Adrenal gland (tissue), 12 donors: ENCODE results near the gene PHACTR3. TPM values are rescaled to one million over a fixed set of nuclear protein-coding genes. Genes with fewer than 3 reads are reported as not detected.
A peak's percentile ranks its signal among the peaks of the same experiment; 100 is the strongest.

ENCODE experiments used
- DNase-seq, 7 donors: peaks; one replicate each; pipeline ENCODE4 v3.0.0-alpha.2; 2019 to 2020
- H3K27ac ChIP-seq, 5 donors: fragments of 200-600 bp; sonication (generic) in 4 of 5; 1 replicate in 3 of 5; 2 replicates in 2 of 5; pipeline versions ENCODE4 v1.5.1 to v1.8.0; 2016 to 2020; ENCODE audit warnings: mild to moderate bottlenecking in 1 of 5
- H3K27me3 ChIP-seq: fragments of 200-600 bp; 2 replicates; pipeline ENCODE4 v1.8.0; 2021
- H3K36me3 ChIP-seq, 2 donors: fragments of 200-600 bp; replicated peaks in 1 of 2; 1 replicate in 1 of 2; 2 replicates in 1 of 2; pipeline versions ENCODE4 v1.5.1 to v1.8.0; 2018 to 2022
- H3K4me1 ChIP-seq, 2 donors: fragments of 200-600 bp; replicated peaks in 1 of 2; 1 replicate in 1 of 2; 2 replicates in 1 of 2; pipeline versions ENCODE4 v1.5.1 to v1.8.0; 2018 to 2021
- H3K4me3 ChIP-seq, 4 donors: fragments of 200-600 bp; sonication (generic) in 3 of 4; one replicate each; pipeline ENCODE4 v1.5.1; 2016 to 2018
- H3K9me3 ChIP-seq, 3 donors: fragments of 200-600 bp; sonication (generic) in 1 of 3; replicated peaks in 1 of 3; 1 replicate in 2 of 3; 2 replicates in 1 of 3; pipeline versions ENCODE4 v1.5.1 to v1.8.0; 2016 to 2021
- POLR2A ChIP-seq, 2 donors: fragments of 450-650 bp; IDR thresholded peaks; one replicate each; pipeline ENCODE4 v1.6.1; 2017; ENCODE audit warnings: antibody characterized with exemption in 2 of 2, mild to moderate bottlenecking in 2 of 2, moderate library complexity in 1 of 2
- WGBS, 4 donors: extraction: QIAGEN DNeasy Blood & Tissue Kit in 2 of 4; methylation state at CpG; one replicate each; pipeline versions ENCODE4 v1.1.5 to v1.1.7; 2013 to 2017; 5-methylcytosine and 5-hydroxymethylcytosine counted together
- intact Hi-C, 2 donors: fragments of 100-400 bp; cut with DNase I; formaldehyde crosslinking; loops; one replicate each; pipeline versions ENCODE4 v1.14.1 to v1.15.0; 2022 to 2023
- polyA plus RNA-seq, 3 donors: library from polyadenylated mRNA; stranded (reverse); fragments of 200-250 nt in 2 of 3; fragments of 350-450 nt in 1 of 3; fragmentation: Illumina TruSeq in 1 of 3; extraction: RNeasy Lipid Tissue Mini Kit (QIAGEN cat#74804) in 1 of 3; gene quantifications; one replicate each; pipeline ENCODE4 v1.2.3, GENCODE V29; 2013 to 2014
- total RNA-seq, 9 donors: library from RNA; depleted of rRNA in 4 of 9; stranded (reverse); fragments of >200 nt in 4 of 9; fragments of 120-200 nt in 1 of 9; fragmentation: NEBNext Ultra II Directional in 1 of 9; extraction: Animal tissue kit (Norgen Biotek cat#: 25700) in 1 of 9; gene quantifications; one replicate each; pipeline versions ENCODE4 v1.1.0 to v1.2.4, GENCODE V29; 2013 to 2023
- TF ChIP-seq, protein P1 (sequence below), 6 experiments: fragments of 450-650 bp in 4 of 6; fragments of 200-600 bp in 2 of 6; sonication (generic) in 1 of 6; IDR thresholded peaks; 1 replicate in 5 of 6; 2 replicates in 1 of 6; pipeline versions ENCODE4 v1.5.1 to v1.8.0; 2016 to 2021; ENCODE audit warnings: antibody characterized with exemption in 6 of 6, mild to moderate bottlenecking in 2 of 6, moderate library complexity in 1 of 6
- donor health status: healthy with polysubstance abuse.
- donor health status: Bipolar disorder and iron deficiency.
- donor health status: DM: yes; HTN: yes; CAD: no.
- donor health status: DM: no; HTN: no; CAD: no.
- donor health status: DM: no; HTN: no; CAD: no.
- donor health status: DM: yes; HTN: yes; CAD: no.

Gene PHACTR3
- total and polyA plus RNA-seq, 12 donors = 0.17 to 4.5 (median 0.81) TPM

DNA sequence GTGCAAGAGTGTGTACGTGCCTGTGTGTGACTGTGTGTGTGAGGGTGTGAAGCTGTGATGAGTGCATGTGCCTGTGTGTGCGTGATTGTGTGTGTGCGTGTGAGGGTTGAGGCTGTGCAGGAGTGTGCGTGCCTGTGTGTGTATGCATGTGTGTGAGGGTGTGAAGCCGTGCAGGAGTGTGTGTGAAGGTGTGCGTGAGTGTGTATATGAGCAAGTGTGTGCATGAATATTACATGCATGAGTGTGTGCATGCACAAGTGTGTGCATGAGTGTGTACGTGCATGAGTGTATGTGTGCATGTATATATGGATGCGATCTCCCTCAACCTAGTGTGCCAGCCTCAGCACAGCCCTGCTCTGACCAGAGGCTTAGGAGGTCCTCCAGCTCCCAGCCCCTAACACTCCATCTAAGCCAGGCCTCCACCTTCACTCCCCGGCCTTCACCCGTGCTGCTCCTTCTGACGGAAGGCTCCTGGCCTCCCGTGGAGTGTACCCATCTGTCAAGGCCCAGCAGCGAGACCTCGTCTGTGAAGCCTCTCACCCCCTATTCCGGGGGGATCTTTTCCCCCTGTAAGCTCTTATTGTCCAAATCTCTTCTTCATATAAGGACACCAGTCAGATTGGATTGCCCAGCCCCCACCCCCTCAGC, 19.9 kb upstream of the PHACTR3 start:
- WGBS, 4 donors = 82 to 89% (median 86%) methylated on average over 15 of the region's 15 CpGs
- Histone ChIP-seq H3K27me3 (peaks cover 2% of the 10 kb centered on the region), H3K4me3 (no peak overlapping the region), H3K4me1 (no peaks in the 10 kb centered on the region), H3K9me3 (no peaks in the 10 kb centered on the region), H3K27ac (no peak overlapping the region), H3K36me3 (no peaks in the 10 kb centered on the region)
- intact Hi-C loops = no loop called here
- no peak for DNase-seq
- TF ChIP-seq POLR2A (IDR thresholded peaks at IDR 0.05) = no peak
- TF ChIP-seq, protein P1, sequence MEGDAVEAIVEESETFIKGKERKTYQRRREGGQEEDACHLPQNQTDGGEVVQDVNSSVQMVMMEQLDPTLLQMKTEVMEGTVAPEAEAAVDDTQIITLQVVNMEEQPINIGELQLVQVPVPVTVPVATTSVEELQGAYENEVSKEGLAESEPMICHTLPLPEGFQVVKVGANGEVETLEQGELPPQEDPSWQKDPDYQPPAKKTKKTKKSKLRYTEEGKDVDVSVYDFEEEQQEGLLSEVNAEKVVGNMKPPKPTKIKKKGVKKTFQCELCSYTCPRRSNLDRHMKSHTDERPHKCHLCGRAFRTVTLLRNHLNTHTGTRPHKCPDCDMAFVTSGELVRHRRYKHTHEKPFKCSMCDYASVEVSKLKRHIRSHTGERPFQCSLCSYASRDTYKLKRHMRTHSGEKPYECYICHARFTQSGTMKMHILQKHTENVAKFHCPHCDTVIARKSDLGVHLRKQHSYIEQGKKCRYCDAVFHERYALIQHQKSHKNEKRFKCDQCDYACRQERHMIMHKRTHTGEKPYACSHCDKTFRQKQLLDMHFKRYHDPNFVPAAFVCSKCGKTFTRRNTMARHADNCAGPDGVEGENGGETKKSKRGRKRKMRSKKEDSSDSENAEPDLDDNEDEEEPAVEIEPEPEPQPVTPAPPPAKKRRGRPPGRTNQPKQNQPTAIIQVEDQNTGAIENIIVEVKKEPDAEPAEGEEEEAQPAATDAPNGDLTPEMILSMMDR (IDR thresholded peaks at IDR 0.05) = no peak

DNA sequence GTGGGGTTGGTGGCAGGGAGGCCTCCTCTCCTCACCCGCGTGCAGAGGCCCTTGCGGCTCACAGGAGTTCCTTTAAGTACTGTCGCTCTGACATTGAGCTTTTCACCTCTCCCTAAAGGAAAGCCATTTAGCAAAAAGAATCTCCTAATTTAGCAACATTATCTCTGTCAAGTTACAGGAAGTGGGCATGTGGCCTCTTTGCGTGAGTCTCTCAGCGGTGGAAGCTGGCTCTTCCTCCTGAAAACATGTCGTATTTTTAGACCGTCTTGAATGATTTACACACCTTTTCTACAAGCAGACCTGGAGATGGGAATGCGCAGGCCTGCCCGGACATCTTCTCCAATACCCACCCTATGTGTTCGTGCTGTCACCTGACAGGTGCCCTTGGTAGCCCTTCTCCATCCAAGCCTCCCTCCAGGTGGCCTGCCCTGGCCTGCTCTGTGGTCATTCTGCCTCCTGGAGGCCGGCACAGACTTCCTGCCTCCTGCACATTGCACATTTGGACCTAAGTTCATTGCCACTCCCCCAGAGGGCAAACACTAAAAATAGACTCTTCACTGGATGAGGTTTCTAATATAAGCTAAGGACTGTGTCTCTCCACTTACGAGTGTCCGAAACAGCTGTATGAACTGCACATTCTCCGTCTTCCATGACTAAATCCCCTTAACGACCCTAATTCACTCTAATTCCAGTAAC, 18.5 kb upstream of the PHACTR3 start:
- no peak overlapping the region for H3K4me3 ChIP-seq
- DNase-seq = no peak
- intact Hi-C loops = no loop called here
- TF ChIP-seq, protein P1 (IDR thresholded peaks at IDR 0.05) = no peak
- TF ChIP-seq POLR2A (IDR thresholded peaks at IDR 0.05) = no peak
- no peaks in the 10 kb centered on the region for H3K4me1 ChIP-seq
- no peaks in the 10 kb centered on the region for H3K36me3 ChIP-seq
- peak overlapping the region in 1 of 5 donors; percentile 29 for H3K27ac ChIP-seq
- H3K27me3 ChIP-seq = no peaks in the 10 kb centered on the region
- WGBS, 4 donors = 56 to 72% (median 65%) methylated on average over 12 to 16 of the region's 16 CpGs
- H3K9me3 ChIP-seq = no peaks in the 10 kb centered on the region

DNA sequence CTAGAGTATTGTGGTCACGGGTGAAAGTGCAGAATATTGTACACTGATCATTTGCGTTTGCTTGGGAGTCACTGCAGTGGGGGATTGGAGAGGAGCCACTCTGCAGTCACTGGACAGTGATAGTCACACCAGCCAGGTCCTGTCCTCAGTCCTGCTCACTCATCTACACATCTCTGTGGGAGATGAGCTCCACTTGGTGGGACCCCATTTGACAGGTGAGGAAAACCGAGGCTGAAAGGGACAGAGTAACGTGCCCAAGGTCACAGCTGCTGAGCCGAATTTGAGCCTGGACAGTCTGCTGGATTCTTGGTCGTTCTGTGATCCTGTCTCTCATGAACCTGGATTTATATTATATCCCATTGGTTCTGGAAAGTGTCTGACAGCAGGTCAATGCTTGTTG, 17.7 kb upstream of the PHACTR3 start:
- TF ChIP-seq, protein P1 (IDR thresholded peaks at IDR 0.05) = no peak
- TF ChIP-seq POLR2A (IDR thresholded peaks at IDR 0.05) = no peak
- H3K9me3 ChIP-seq = no peaks in the 10 kb centered on the region
- intact Hi-C loops = no loop called here
- H3K4me3 ChIP-seq = no peak overlapping the region
- 76 to 80% (median 78%) methylated on average over 6 of the region's 6 CpGs for WGBS, 4 donors
- no peaks in the 10 kb centered on the region for H3K36me3 ChIP-seq
- no peak for DNase-seq
- H3K27me3 ChIP-seq = no peaks in the 10 kb centered on the region
- no peak overlapping the region for H3K27ac ChIP-seq
- H3K4me1 ChIP-seq = no peaks in the 10 kb centered on the region

DNA sequence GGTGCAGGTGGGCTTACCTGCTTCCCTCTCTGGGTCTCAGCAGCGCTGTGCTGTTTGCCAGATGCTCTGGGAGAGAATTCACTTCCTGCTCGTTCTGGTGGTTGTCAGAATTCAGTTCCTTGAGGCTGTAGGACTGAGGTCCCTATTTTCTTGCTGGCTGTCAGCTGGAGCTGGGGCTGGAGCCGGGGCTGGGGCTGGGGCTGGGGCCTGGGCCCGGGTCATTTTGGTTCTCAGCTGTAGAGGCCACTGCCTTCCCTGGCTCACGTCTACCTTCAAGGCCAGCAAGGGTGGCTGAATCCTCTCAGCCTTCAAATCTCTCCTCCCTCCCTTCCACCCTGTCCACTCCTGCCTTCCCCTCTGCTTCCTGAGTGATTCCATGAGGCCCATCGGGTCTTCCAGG, 16.8 kb upstream of the PHACTR3 start:
- TF ChIP-seq POLR2A (IDR thresholded peaks at IDR 0.05) = no peak
- TF ChIP-seq, protein P1 (IDR thresholded peaks at IDR 0.05) = no peak
- WGBS, 4 donors = 69 to 76% (median 72%) methylated on average over 5 to 6 of the region's 6 CpGs
- H3K27ac ChIP-seq = no peak overlapping the region
- H3K9me3 ChIP-seq = no peaks in the 10 kb centered on the region
- H3K27me3 ChIP-seq = no peaks in the 10 kb centered on the region
- intact Hi-C loops = no loop called here
- no peaks in the 10 kb centered on the region for H3K4me1 ChIP-seq
- DNase-seq = no peak
- no peaks in the 10 kb centered on the region for H3K36me3 ChIP-seq
- no peak overlapping the region for H3K4me3 ChIP-seq
